Trophoblast cell (in vitro differentiated cells and primary cell): ENCODE measurements around the gene STAC.

Experiments
- DNase-seq, 2 donors: peaks; one replicate each; pipeline ENCODE4 v3.0.0-alpha.2; 2016
- H2AFZ ChIP-seq: 2 replicates; pipeline ENCODE4 v1.6.1; 2013; ENCODE audit warnings: low read length, moderate library complexity, mild to moderate bottlenecking; ENCODE audit not compliant: insufficient read depth, poor library complexity
- H2AK5ac ChIP-seq: 2 replicates; pipeline ENCODE4 v1.6.1; 2013; ENCODE audit warnings: mild to moderate bottlenecking, low read length
- H2BK120ac ChIP-seq: 2 replicates; pipeline ENCODE4 v1.6.1; 2013; ENCODE audit warnings: low read length, mild to moderate bottlenecking, moderate library complexity; ENCODE audit not compliant: insufficient read depth, poor library complexity
- H2BK12ac ChIP-seq: 2 replicates; pipeline ENCODE4 v1.6.1; 2013; ENCODE audit warnings: mild to moderate bottlenecking, low read length, moderate library complexity
- H2BK5ac ChIP-seq: 2 replicates; pipeline ENCODE4 v1.6.1; 2013; ENCODE audit warnings: low read length, low read depth, moderate library complexity, mild to moderate bottlenecking; ENCODE audit not compliant: poor library complexity
- H3K14ac ChIP-seq: 2 replicates; pipeline ENCODE4 v1.6.1; 2013; ENCODE audit warnings: mild to moderate bottlenecking, low read length
- H3K18ac ChIP-seq: 2 replicates; pipeline ENCODE4 v1.6.1; 2013; ENCODE audit warnings: mild to moderate bottlenecking, low read length
- H3K23ac ChIP-seq: 2 replicates; pipeline ENCODE4 v1.6.1; 2013; ENCODE audit warnings: low read length
- H3K27ac ChIP-seq: 2 replicates; pipeline ENCODE4 v1.5.1; 2013; ENCODE audit warnings: low read depth, mild to moderate bottlenecking, inconsistent platforms, low read length, moderate library complexity
- H3K27me3 ChIP-seq: 2 replicates; pipeline ENCODE4 v1.6.1; 2013; ENCODE audit warnings: inconsistent platforms, mild to moderate bottlenecking, low read length, moderate library complexity; ENCODE audit not compliant: insufficient read depth
- H3K36me3 ChIP-seq, 2 experiments: 1 replicate in 1 of 2; 2 replicates in 1 of 2; pipeline ENCODE4 v1.6.1; 2013; ENCODE audit warnings: low read length in 2 of 2, mild to moderate bottlenecking in 2 of 2, moderate library complexity in 1 of 2; ENCODE audit not compliant: insufficient read depth in 2 of 2, control insufficient read depth in 1 of 2
- H3K4ac ChIP-seq: 2 replicates; pipeline ENCODE4 v1.6.1; 2013; ENCODE audit warnings: low read depth, mild to moderate bottlenecking, low read length, moderate library complexity
- H3K4me1 ChIP-seq, 2 experiments: 1 replicate in 1 of 2; 2 replicates in 1 of 2; pipeline ENCODE4 v1.6.1; 2013; ENCODE audit warnings: low read length in 2 of 2, mild to moderate bottlenecking in 2 of 2, moderate library complexity in 1 of 2; ENCODE audit not compliant: insufficient read depth in 2 of 2, control insufficient read depth in 1 of 2
- H3K4me2 ChIP-seq: 2 replicates; pipeline ENCODE4 v1.6.1; 2013; ENCODE audit warnings: inconsistent platforms, mild to moderate bottlenecking, low read length, moderate library complexity
- H3K4me3 ChIP-seq: 2 replicates; pipeline ENCODE4 v1.5.1; 2013; ENCODE audit warnings: mild to moderate bottlenecking, low read depth, low read length, inconsistent platforms
- H3K79me1 ChIP-seq: one replicate; pipeline ENCODE4 v1.6.1; 2013; ENCODE audit warnings: low read length
- H3K79me2 ChIP-seq: 2 replicates; pipeline ENCODE4 v1.6.1; 2013; ENCODE audit warnings: low read length, mild to moderate bottlenecking; ENCODE audit not compliant: control insufficient read depth, insufficient read depth, poor library complexity
- H3K9ac ChIP-seq: 2 replicates; pipeline ENCODE4 v1.6.1; 2013; ENCODE audit warnings: mild to moderate bottlenecking, low read length
- H3K9me3 ChIP-seq: 2 replicates; pipeline ENCODE4 v1.6.1; 2013; ENCODE audit warnings: low read depth, mild to moderate bottlenecking, control low read depth, inconsistent platforms, low read length; ENCODE audit not compliant: insufficient read depth
- H4K12ac ChIP-seq: 2 replicates; pipeline ENCODE4 v1.6.1; 2013; ENCODE audit warnings: low read depth, mild to moderate bottlenecking, low read length, moderate library complexity
- H4K8ac ChIP-seq: 2 replicates; pipeline ENCODE4 v1.6.1; 2013; ENCODE audit warnings: low read depth, mild to moderate bottlenecking, low read length, moderate library complexity
- H4K91ac ChIP-seq: one replicate; pipeline ENCODE4 v1.6.1; 2013; ENCODE audit warnings: low read depth, mild to moderate bottlenecking, low read length, moderate library complexity
- whole genome bisulfite sequencing: extraction: QIAGEN DNeasy Blood & Tissue Kit; methylation state at CpG from one replicate; pipeline ENCODE4 v1.1.7; 2013; ENCODE audit warnings: missing lambda C conversion rate; ENCODE audit not compliant: insufficient read length, insufficient coverage; ENCODE audit errors: extremely low coverage; 5-methylcytosine and 5-hydroxymethylcytosine counted together

Gene STAC

DNA sequence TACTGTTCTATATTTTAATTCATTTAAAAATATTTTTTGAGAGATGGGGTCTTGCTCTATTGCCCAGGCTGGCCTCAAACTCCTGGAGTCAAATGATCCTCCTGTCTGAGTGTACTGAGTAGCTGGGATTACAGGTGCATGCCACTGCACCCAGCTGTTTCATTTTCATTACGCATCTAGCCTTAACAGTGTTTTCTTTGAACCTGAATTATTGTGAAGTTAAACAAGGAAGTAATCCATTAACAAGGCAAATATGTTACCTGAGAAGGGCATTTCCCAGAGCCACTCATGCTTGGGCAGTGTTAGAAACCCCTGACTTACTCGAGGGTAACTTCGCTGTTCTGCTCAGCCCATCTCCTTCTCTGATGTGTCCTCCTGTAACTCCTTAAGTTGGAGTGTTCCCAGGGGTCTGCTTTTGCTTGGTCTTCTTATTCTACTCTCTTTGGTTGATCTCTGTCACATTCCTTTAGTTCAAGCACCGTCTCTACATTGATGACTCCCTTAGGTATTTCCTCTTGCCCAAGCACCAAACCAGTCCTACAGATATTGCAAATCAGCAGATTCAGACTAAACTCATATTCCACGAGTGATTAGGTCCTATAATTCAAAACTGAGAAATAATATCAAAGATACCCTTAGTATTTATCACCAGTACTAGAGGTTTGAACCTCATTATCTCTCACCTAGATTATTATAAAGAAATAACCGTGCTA is 107.9 kb downstream of the STAC start:
- no peak overlapping the region for H2BK12ac ChIP-seq
- no peak overlapping the region for H3K27ac ChIP-seq
- H3K14ac ChIP-seq, result no peak overlapping the region
- no peak overlapping the region for H4K91ac ChIP-seq
- peaks cover 2 to 4% of the 10 kb centered on the region in 2 experiments for H3K4me1 ChIP-seq
- no peak overlapping the region for H2AK5ac ChIP-seq
- no peaks in the 10 kb centered on the region for H3K79me1 ChIP-seq
- DNase-seq, result no peak
- H3K9ac ChIP-seq, result no peak overlapping the region
- no CpG with 5 or more reads among the region's 6 CpGs for WGBS
- H3K4ac ChIP-seq, result no peak overlapping the region
- no peak overlapping the region for H4K12ac ChIP-seq
- H2BK120ac ChIP-seq, result no peak overlapping the region
- no peak overlapping the region for H3K4me2 ChIP-seq
- H3K4me3 ChIP-seq, result no peak overlapping the region
- H2BK5ac ChIP-seq, result no peak overlapping the region
- H3K79me2 ChIP-seq, result no peaks in the 10 kb centered on the region
- H3K9me3 ChIP-seq, result no peaks in the 10 kb centered on the region
- H3K18ac ChIP-seq, result no peak overlapping the region
- no peaks in the 10 kb centered on the region for H3K36me3 ChIP-seq
- H2AFZ ChIP-seq, result no peak overlapping the region
- H3K23ac ChIP-seq, result no peak overlapping the region
- no peak overlapping the region for H4K8ac ChIP-seq
- H3K27me3 ChIP-seq, result no peaks in the 10 kb centered on the region

DNA sequence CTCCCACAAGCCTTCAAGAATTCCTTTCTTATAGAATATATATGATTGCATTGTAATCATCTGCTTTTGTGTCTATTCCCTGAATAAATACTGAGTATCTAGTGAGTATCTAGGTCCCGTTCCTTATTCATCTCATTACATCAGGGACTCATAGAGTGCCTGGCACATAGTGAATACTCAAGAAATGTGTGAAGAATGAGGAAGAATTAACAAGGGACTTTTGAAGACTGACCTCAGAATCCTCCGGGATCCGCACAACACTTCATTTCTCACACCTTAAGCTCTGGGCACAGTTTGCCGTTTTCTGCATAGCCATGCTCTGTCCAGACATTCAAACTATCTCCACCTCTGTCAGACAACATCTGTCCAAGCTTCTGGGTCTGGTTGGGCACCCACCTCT is 108.8 kb downstream of the STAC start:
- Histone ChIP-seq H2BK5ac (no peak overlapping the region), H3K9me3 (no peaks in the 10 kb centered on the region), H3K79me1 (no peaks in the 10 kb centered on the region), H2BK12ac (no peak overlapping the region), H3K14ac (no peak overlapping the region), H4K91ac (no peak overlapping the region), H2BK120ac (no peak overlapping the region), H4K12ac (no peak overlapping the region), H3K27me3 (no peaks in the 10 kb centered on the region), H4K8ac (no peak overlapping the region), H3K9ac (no peak overlapping the region), H3K36me3 (no peaks in the 10 kb centered on the region), H3K4me1 (peaks cover 2 to 4% of the 10 kb centered on the region in 2 experiments), H3K79me2 (no peaks in the 10 kb centered on the region), H3K18ac (no peak overlapping the region), H3K4me3 (no peak overlapping the region), H2AK5ac (no peak overlapping the region), H3K4me2 (no peak overlapping the region), H3K4ac (no peak overlapping the region), H2AFZ (no peak overlapping the region), H3K23ac (no peak overlapping the region), H3K27ac (no peak overlapping the region)
- DNase-seq, result no peak
- no CpG with 5 or more reads among the region's 4 CpGs for WGBS

GRCh38 chr3:36489679-36490425 is 109.5 kb downstream of the STAC start:
- Histone ChIP-seq H3K18ac (no peak overlapping the region), H3K9ac (no peak overlapping the region), H3K27me3 (no peaks in the 10 kb centered on the region), H3K79me2 (no peaks in the 10 kb centered on the region), H2BK5ac (no peak overlapping the region), H3K4me2 (no peak overlapping the region), H2AK5ac (no peak overlapping the region), H4K8ac (no peak overlapping the region), H3K36me3 (no peaks in the 10 kb centered on the region), H3K14ac (no peak overlapping the region), H4K91ac (no peak overlapping the region), H2BK12ac (no peak overlapping the region), H3K4me1 (peaks cover 2 to 4% of the 10 kb centered on the region in 2 experiments), H4K12ac (no peak overlapping the region), H2BK120ac (no peak overlapping the region), H3K4me3 (no peak overlapping the region), H3K23ac (no peak overlapping the region), H3K79me1 (no peaks in the 10 kb centered on the region), H3K9me3 (no peaks in the 10 kb centered on the region), H2AFZ (no peak overlapping the region), H3K27ac (no peak overlapping the region), H3K4ac (no peak overlapping the region)
- no CpG with 5 or more reads among the region's 6 CpGs for WGBS
- DNase-seq, result no peak

GRCh38 chr3:36493051-36493450 is 112.7 kb downstream of the STAC start:
- Histone ChIP-seq H3K27me3 (no peaks in the 10 kb centered on the region), H3K4me3 (no peak overlapping the region), H3K18ac (no peak overlapping the region), H3K79me2 (no peaks in the 10 kb centered on the region), H3K79me1 (no peaks in the 10 kb centered on the region), H2AK5ac (no peak overlapping the region), H3K4me1 (no peaks in the 10 kb centered on the region), H2BK12ac (no peak overlapping the region), H4K12ac (no peak overlapping the region), H3K36me3 (no peaks in the 10 kb centered on the region), H4K91ac (no peak overlapping the region), H3K4me2 (no peak overlapping the region), H3K9me3 (no peaks in the 10 kb centered on the region), H3K14ac (no peak overlapping the region), H2BK120ac (no peak overlapping the region), H3K23ac (no peak overlapping the region), H4K8ac (no peak overlapping the region), H3K9ac (no peak overlapping the region), H2BK5ac (no peak overlapping the region), H3K4ac (no peak overlapping the region), H3K27ac (no peak overlapping the region), H2AFZ (no peak overlapping the region)
- WGBS, result no CpG with 5 or more reads among the region's 4 CpGs
- no peak for DNase-seq
